Sigmoid colon (tissue), 7 donors: Measurements from ENCODE around the gene COL12A1. TPM values are rescaled to one million over a fixed set of nuclear protein-coding genes. Genes with fewer than 3 reads are reported as not detected.
A peak's percentile ranks its signal among the peaks of the same experiment; 100 is the strongest.

Experiments
- DNase-seq: peaks from one replicate; pipeline ENCODE4 v3.0.0-alpha.2; 2019
- H3K27ac ChIP-seq, 4 donors: fragments of 200-600 bp; sonication (generic); one replicate each; pipeline ENCODE4 v1.5.1; 2016 to 2019; ENCODE audit warnings: mild to moderate bottlenecking in 1 of 4
- H3K27me3 ChIP-seq, 3 donors: fragments of 200-600 bp; sonication (generic); one replicate each; pipeline ENCODE4 v1.5.1; 2019; ENCODE audit warnings: mild to moderate bottlenecking in 1 of 3
- H3K36me3 ChIP-seq, 4 donors: fragments of 200-600 bp; sonication (generic); one replicate each; pipeline ENCODE4 v1.5.1; 2016 to 2019
- H3K4me1 ChIP-seq, 4 donors: fragments of 200-600 bp; sonication (generic); one replicate each; pipeline ENCODE4 v1.5.1; 2017 to 2019
- H3K4me3 ChIP-seq, 4 donors: fragments of 200-600 bp; sonication (generic); one replicate each; pipeline ENCODE4 v1.5.1; 2017 to 2019; ENCODE audit warnings: mild to moderate bottlenecking in 2 of 4, moderate library complexity in 1 of 4
- H3K9me3 ChIP-seq, 4 donors: fragments of 200-600 bp in 3 of 4; sonication (generic) in 3 of 4; one replicate each; pipeline versions ENCODE4 v1.5.1 to v1.6.1; 2013 to 2019
- CTCF ChIP-seq, 4 experiments: fragments of 450-650 bp in 3 of 4; fragments of 200-600 bp in 1 of 4; IDR thresholded peaks; one replicate each; pipeline ENCODE4 v1.5.1; 2016 to 2019; ENCODE audit warnings: antibody characterized with exemption in 4 of 4, mild to moderate bottlenecking in 3 of 4, moderate library complexity in 2 of 4
- EP300 ChIP-seq, 4 donors: sonication (generic); formaldehyde crosslinking; IDR thresholded peaks; one replicate each; pipeline ENCODE4 v1.6.1; 2017; ENCODE audit warnings: antibody characterized with exemption in 4 of 4
- POLR2A ChIP-seq, 2 donors: fragments of 450-650 bp; IDR thresholded peaks; one replicate each; pipeline ENCODE4 v1.6.1; 2016; ENCODE audit warnings: antibody characterized with exemption in 2 of 2, mild to moderate bottlenecking in 2 of 2, moderate library complexity in 2 of 2
- POLR2AphosphoS5 ChIP-seq, 4 donors: sonication (generic); formaldehyde crosslinking; IDR thresholded peaks; one replicate each; pipeline ENCODE4 v1.6.1; 2017; ENCODE audit warnings: antibody characterized with exemption in 4 of 4
- WGBS, 2 donors: extraction: QIAGEN DNeasy Blood & Tissue Kit; methylation state at CpG; one replicate each; pipeline ENCODE4 v1.1.7; 2013; 5-methylcytosine and 5-hydroxymethylcytosine counted together
- intact Hi-C: fragments of 100-400 bp; cut with DNase I; formaldehyde crosslinking; loops from one replicate; pipeline ENCODE4 v1.15.1; 2023
- polyA plus RNA-seq, 3 donors: library from polyadenylated mRNA; stranded (reverse); fragments of 200-250 nt; gene quantifications; one replicate each; pipeline ENCODE4 v1.2.3, GENCODE V29; 2013
- total RNA-seq, 4 donors: library from RNA; depleted of rRNA; stranded (reverse); fragments of >200 nt; gene quantifications; one replicate each; pipeline ENCODE4 v1.1.0, GENCODE V29; 2016
- donor health status: healthy with polysubstance abuse.
- donor health status: Bipolar disorder and iron deficiency.
- donor health status: healthy.

Gene COL12A1
- total and polyA plus RNA-seq, 7 donors = 2.1 to 328 (median 129) TPM

GRCh38 chr6:75142721-75143120 is 63.1 kb downstream of the COL12A1 start:
- H3K27me3 ChIP-seq = no peaks in the 10 kb centered on the region
- H3K36me3 ChIP-seq = peaks cover 6 to 71% (median 20%) of the 10 kb centered on the region in 4 donors
- peaks cover 0 to 10% (median 0%) of the 10 kb centered on the region in 4 donors for H3K4me1 ChIP-seq
- TF ChIP-seq POLR2A (IDR thresholded peaks at IDR 0.05) = no peak
- 86 to 92% methylated on average over 2 of the region's 2 CpGs for WGBS, 2 donors
- H3K4me3 ChIP-seq = no peak overlapping the region
- H3K27ac ChIP-seq = peak overlapping the region in 3 of 4 donors; percentile 18 to 43 (median 22)
- no peak for DNase-seq
- intact Hi-C loops = no loop called here
- H3K9me3 ChIP-seq = no peaks in the 10 kb centered on the region

DNA sequence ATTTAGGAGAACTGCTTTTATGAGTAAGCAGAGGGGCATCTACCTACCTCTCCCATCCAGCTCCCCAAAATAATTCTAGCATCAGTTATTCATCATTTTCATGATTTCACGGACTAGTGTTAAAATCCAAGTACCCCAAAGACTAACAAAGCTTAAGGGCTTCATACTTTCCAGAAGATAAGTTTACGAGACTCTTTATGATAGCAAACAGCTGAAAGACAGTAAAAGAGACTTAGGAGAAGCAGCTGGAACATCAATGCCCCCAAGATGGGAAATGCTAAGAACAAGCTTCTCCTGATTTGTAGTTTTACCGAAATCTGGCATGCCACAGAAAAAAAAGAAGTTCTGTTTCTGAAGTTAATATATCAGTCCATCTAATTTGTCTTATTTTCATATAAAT is 70.0 kb downstream of the COL12A1 start:
- intact Hi-C loops = no loop called here
- H3K9me3 ChIP-seq = no peaks in the 10 kb centered on the region
- H3K36me3 ChIP-seq = peaks cover 0 to 90% (median 24%) of the 10 kb centered on the region in 4 donors
- no peaks in the 10 kb centered on the region for H3K4me1 ChIP-seq
- 60 to 71% methylated on average over 3 of the region's 3 CpGs for WGBS, 2 donors
- DNase-seq = no peak
- TF ChIP-seq POLR2A (IDR thresholded peaks at IDR 0.05) (no peak), CTCF (IDR thresholded peaks at IDR 0.05) (no peak), EP300 (IDR thresholded peaks at IDR 0.05) (no peak), POLR2AphosphoS5 (IDR thresholded peaks at IDR 0.05) (no peak)
- H3K27ac ChIP-seq = no peak overlapping the region
- H3K27me3 ChIP-seq = no peaks in the 10 kb centered on the region
- H3K4me3 ChIP-seq = no peak overlapping the region

- Histone ChIP-seq H3K27ac (no peak overlapping the region), H3K4me3 (no peak overlapping the region), H3K4me1 (peaks cover 0 to 4% (median 0%) of the 10 kb centered on the region in 4 donors), H3K36me3 (peaks cover 0 to 90% (median 24%) of the 10 kb centered on the region in 4 donors), H3K9me3 (no peaks in the 10 kb centered on the region), H3K27me3 (no peaks in the 10 kb centered on the region)
- intact Hi-C loops = no loop called here
- TF ChIP-seq EP300 (IDR thresholded peaks at IDR 0.05) = no peak
- no peak for TF ChIP-seq POLR2AphosphoS5 (IDR thresholded peaks at IDR 0.05)
- no peak for TF ChIP-seq CTCF (IDR thresholded peaks at IDR 0.05)
- TF ChIP-seq POLR2A (IDR thresholded peaks at IDR 0.05) = no peak
- WGBS, 2 donors = 76 to 78% methylated on average over 6 of the region's 6 CpGs
- DNase-seq = no peak
Observed at GRCh38 chr6:75135450-75135849, 70.4 kb downstream of the COL12A1 start.

- Histone ChIP-seq H3K4me1 (peaks cover 0 to 4% (median 0%) of the 10 kb centered on the region in 4 donors), H3K27me3 (no peaks in the 10 kb centered on the region), H3K27ac (peak overlapping the region in 2 of 4 donors; percentile 12 to 15), H3K36me3 (peaks cover 7 to 90% (median 19%) of the 10 kb centered on the region in 4 donors), H3K4me3 (no peak overlapping the region), H3K9me3 (no peaks in the 10 kb centered on the region)
- 81 to 86% methylated on average over 9 of the region's 9 CpGs for WGBS, 2 donors
- no peak for DNase-seq
- intact Hi-C loops = no loop called here
- TF ChIP-seq POLR2AphosphoS5 (IDR thresholded peaks at IDR 0.05) (no peak), POLR2A (IDR thresholded peaks at IDR 0.05) (no peak), CTCF (IDR thresholded peaks at IDR 0.05) (no peak), EP300 (IDR thresholded peaks at IDR 0.05) (no peak)
Observed at GRCh38 chr6:75130784-75131183, 75.1 kb downstream of the COL12A1 start.

- TF ChIP-seq EP300 (IDR thresholded peaks at IDR 0.05) (no peak), POLR2AphosphoS5 (IDR thresholded peaks at IDR 0.05) (no peak), CTCF (IDR thresholded peaks at IDR 0.05) (no peak), POLR2A (IDR thresholded peaks at IDR 0.05) (no peak)
Observed at GRCh38 chr6:75128878-75129570, 76.8 kb downstream of the COL12A1 start.

More at GRCh38 chr6:75128878-75129570, 76.8 kb downstream of the COL12A1 start:
- DNase-seq = no peak
- no peak overlapping the region for H3K4me3 ChIP-seq
- no peaks in the 10 kb centered on the region for H3K9me3 ChIP-seq
- peaks cover 7 to 94% (median 11%) of the 10 kb centered on the region in 4 donors for H3K36me3 ChIP-seq
- intact Hi-C loops = no loop called here
- peak overlapping the region in 1 of 4 donors; percentile 40 for H3K27ac ChIP-seq
- 74 to 75% methylated on average over 3 of the region's 3 CpGs for WGBS, 2 donors
- peaks cover 0 to 4% (median 0%) of the 10 kb centered on the region in 4 donors for H3K4me1 ChIP-seq
- H3K27me3 ChIP-seq = no peaks in the 10 kb centered on the region
